ENCODE results near the gene MST1. TPM values are rescaled to one million over a fixed set of nuclear protein-coding genes. Genes with fewer than 3 reads are reported as not detected.

The MST1 gene
- total and polyA plus RNA-seq, 2 of the 8 experiments (the other 6 are each of a cell fraction or from before 2014, with no cell fraction given), result 6.2 to 9.5 TPM

- Histone ChIP-seq H3K4ac (replicated peaks; ENCODE audit: insufficient read length, low read depth, low read length) (no peak overlapping the region), H4K5ac (ENCODE audit: insufficient read length, low read depth, low read length) (no peak overlapping the region), H3K18ac (ENCODE audit: extremely low read depth, low read length) (no peak overlapping the region), H2BK15ac (ENCODE audit: low read length) (no peak overlapping the region), H4K8ac (ENCODE audit: extremely low read depth, insufficient read depth, low read length) (peak overlapping the region; percentile 22; the same call in 1 of the 2 replicates), H3K14ac (ENCODE audit: insufficient read length) (no peak overlapping the region), H4K91ac (replicated peaks; ENCODE audit: insufficient read length, low read length) (no peak overlapping the region), H2AFZ (ENCODE audit: low read length) (no peak overlapping the region), H4K20me1 (replicated peaks in 1 of 2; ENCODE audit: control insufficient read depth in 1 of 2, insufficient read depth in 2 of 2, low read length in 2 of 2) (no peaks in the 10 kb centered on the region), H3K4me2 (ENCODE audit: insufficient read depth in 1 of 2, low read depth in 2 of 2, low read length in 2 of 2) (no peak overlapping the region), H2BK120ac (replicated peaks; ENCODE audit: low read depth, low read length) (no peak overlapping the region), H3K9me3 (ENCODE audit: insufficient read depth in 2 of 2, low read depth in 1 of 2, low read length in 1 of 2) (no peaks in the 10 kb centered on the region), H3K23me2 (ENCODE audit: low read depth, low read length) (no peaks in the 10 kb centered on the region), H2BK20ac (ENCODE audit: low read length) (no peak overlapping the region), H3K36me3 (ENCODE audit: control insufficient read depth in 2 of 4, insufficient read depth in 4 of 4, low read length in 3 of 4) (no peaks in the 10 kb centered on the region), H3K4me3 (ENCODE audit: extremely low read depth in 1 of 4, insufficient read depth in 2 of 4, low read depth in 3 of 4, low read length in 4 of 4) (no peak overlapping the region), H2BK12ac (ENCODE audit: low read depth, low read length) (no peak overlapping the region), H3K23ac (ENCODE audit: insufficient read length) (no peak overlapping the region), H3K56ac (replicated peaks; ENCODE audit: insufficient read length, low read depth, low read length) (no peak overlapping the region), H3K27ac (ENCODE audit: low read depth, low read length) (no peak overlapping the region), H2AK5ac (ENCODE audit: low read depth, low read length) (no peak overlapping the region), H3K4me1 (replicated peaks in 1 of 4; ENCODE audit: control insufficient read depth in 3 of 4, insufficient read depth in 4 of 4, low read length in 3 of 4) (no peaks in the 10 kb centered on the region), H3K27me3 (replicated peaks in 1 of 4; ENCODE audit: control insufficient read depth in 3 of 4, extremely low read depth in 1 of 4, insufficient read depth in 3 of 4, low read length in 3 of 4) (no peaks in the 10 kb centered on the region), H3K79me1 (ENCODE audit: low read depth, low read length) (no peaks in the 10 kb centered on the region; the same call in 1 of the 2 replicates), H3K9ac (replicated peaks in 1 of 4; ENCODE audit: extremely low read depth in 1 of 4, low read depth in 3 of 4, low read length in 3 of 4) (no peak overlapping the region), H2BK5ac (ENCODE audit: low read depth, low read length) (no peak overlapping the region), H3K79me2 (ENCODE audit: control insufficient read depth in 1 of 2, insufficient read depth in 2 of 2, low read length in 2 of 2) (no peaks in the 10 kb centered on the region)
- DNase-seq (ENCODE audit: low read depth in 1 of 2, low spot score in 2 of 2) (no peak), FAIRE-seq (no peak)
- ChIA-PET POLR2A (ENCODE audit: partially characterized antibody) (no interaction called here), CTCF (ENCODE audit: partially characterized antibody) (interaction anchor here (1.1 to 7.9 kb wide), 8 partner anchors 8 to 116 kb away, joined by 3 to 39 read pairs (median 4); no protein-coding TSS in a partner anchor)
- 95% methylated on average over 19 of the region's 19 CpGs; no CpG with 5 or more reads in 1 of the 2 experiments for WGBS, 2 experiments (ENCODE audit: extremely low coverage in 1 of 2, insufficient coverage in 1 of 2, insufficient read length in 1 of 2, insufficient replicate concordance in 2 of 2, low coverage in 1 of 2, low lambda C conversion rate in 2 of 2, missing lambda C conversion rate in 1 of 2)
- TF ChIP-seq TEAD4 (IDR thresholded peaks at IDR 0.05; ENCODE audit: low read depth, low read length) (no peak), SUZ12 (IDR thresholded peaks at IDR 0.05; ENCODE audit: low read length) (no peak), CTCF (IDR thresholded peaks at IDR 0.05; ENCODE audit: control extremely low read depth in 1 of 3, insufficient read depth in 1 of 3, low read depth in 1 of 3, low read length in 3 of 3) (no peak), ZNF274 (IDR thresholded peaks at IDR 0.05; ENCODE audit: borderline replicate concordance, extremely low read depth, low read length) (no peak), KDM1A (IDR thresholded peaks at IDR 0.05; ENCODE audit: borderline replicate concordance, low read length) (no peak), TCF12 (IDR thresholded peaks at IDR 0.05; ENCODE audit: low read depth, low read length) (no peak), EP300 (IDR thresholded peaks at IDR 0.05; ENCODE audit: borderline replicate concordance in 1 of 2, low read depth in 2 of 2, low read length in 2 of 2) (no peak), NRF1 (IDR thresholded peaks at IDR 0.05; ENCODE audit: low read depth, low read length) (no peak), BACH1 (IDR thresholded peaks at IDR 0.05; ENCODE audit: low read length) (no peak), SAP30 (IDR thresholded peaks at IDR 0.05; ENCODE audit: insufficient read depth, insufficient replicate concordance, low read length) (no peak), SRF (IDR thresholded peaks at IDR 0.05; ENCODE audit: low read depth, low read length) (no peak)
Measured at GRCh38 chr3:49655731-49656285, 33.5 kb downstream of the MST1 start.
